Spleen (tissue), 13 donors: ENCODE measurements around the gene SCD5. TPM values are rescaled to one million over a fixed set of nuclear protein-coding genes. Genes with fewer than 3 reads are reported as not detected.
"Not testable (repeated sequence)": the region's sequence is repeated elsewhere in the genome, so short reads cannot be mapped to it uniquely, and the experiment has no call there.

Experiments used
- DNase-seq: peaks from one replicate; pipeline ENCODE4 v3.0.0-alpha.2; 2020
- H3K27ac ChIP-seq, 8 donors: fragments of 200-600 bp; sonication (generic) in 7 of 8; 1 replicate in 4 of 8; 2 replicates in 4 of 8; pipeline versions ENCODE4 v1.5.0 to v1.8.0; 2016 to 2021; ENCODE audit warnings: inconsistent platforms in 4 of 8, mild to moderate bottlenecking in 4 of 8, moderate library complexity in 1 of 8
- H3K27me3 ChIP-seq, 7 donors: fragments of 200-600 bp; sonication (generic) in 6 of 7; replicated peaks in 1 of 7; 1 replicate in 4 of 7; 2 replicates in 3 of 7; pipeline versions ENCODE4 v1.5.0 to v1.8.0; 2016 to 2021; ENCODE audit warnings: inconsistent platforms in 3 of 7, mild to moderate bottlenecking in 1 of 7
- H3K36me3 ChIP-seq, 6 donors: fragments of 200-600 bp; sonication (generic) in 5 of 6; 1 replicate in 4 of 6; 2 replicates in 2 of 6; pipeline versions ENCODE4 v1.5.0 to v1.8.0; 2016 to 2021; ENCODE audit warnings: inconsistent platforms in 2 of 6
- H3K4me1 ChIP-seq, 6 donors: fragments of 200-600 bp; sonication (generic) in 5 of 6; 1 replicate in 3 of 6; 2 replicates in 3 of 6; pipeline versions ENCODE4 v1.5.0 to v1.8.0; 2016 to 2021; ENCODE audit warnings: inconsistent platforms in 3 of 6
- H3K4me3 ChIP-seq, 8 donors: fragments of 200-600 bp; sonication (generic) in 7 of 8; 1 replicate in 4 of 8; 2 replicates in 4 of 8; pipeline versions ENCODE4 v1.5.0 to v1.8.0; 2016 to 2021; ENCODE audit warnings: inconsistent platforms in 4 of 8, mild to moderate bottlenecking in 4 of 8, moderate library complexity in 2 of 8
- H3K9me3 ChIP-seq, 8 donors: fragments of 200-600 bp; sonication (generic) in 7 of 8; 1 replicate in 4 of 8; 2 replicates in 4 of 8; pipeline versions ENCODE4 v1.5.0 to v1.8.0; 2016 to 2021; ENCODE audit warnings: inconsistent platforms in 4 of 8
- POLR2A ChIP-seq, 3 donors: fragments of 450-650 bp; IDR thresholded peaks; one replicate each; pipeline ENCODE4 v1.5.1; 2017; ENCODE audit warnings: antibody characterized with exemption in 3 of 3, mild to moderate bottlenecking in 1 of 3
- POLR2AphosphoS5 ChIP-seq, 3 donors: sonication (generic); formaldehyde crosslinking; IDR thresholded peaks; one replicate each; pipeline ENCODE4 v1.5.1; 2017; ENCODE audit warnings: antibody characterized with exemption in 3 of 3
- WGBS, 5 donors: extraction: QIAGEN DNeasy Blood & Tissue Kit in 3 of 5; methylation state at CpG; one replicate each; pipeline versions ENCODE4 v1.1.5 to v1.1.7; 2013 to 2018; 5-methylcytosine and 5-hydroxymethylcytosine counted together
- intact Hi-C: fragments of 100-400 bp; cut with DNase I; formaldehyde crosslinking; loops from one replicate; pipeline ENCODE4 v1.15.0; 2023; ENCODE audit warnings: low total_unique reads
- long read RNA-seq, 2 donors: transcript quantifications; one replicate each; lab custom pipeline, GENCODE V29; 2026
- polyA plus RNA-seq, 3 donors: library from polyadenylated mRNA; stranded (reverse); fragments of 200-250 nt; gene quantifications; one replicate each; pipeline ENCODE4 v1.2.1, GENCODE V29; 2013
- total RNA-seq, 7 donors: library from RNA; depleted of rRNA in 3 of 7; stranded (reverse); fragments of >200 nt in 3 of 7; fragmentation: NEBNext Ultra II Directional in 4 of 7; extraction: Animal tissue kit (Norgen Biotek cat#: 25700) in 4 of 7; gene quantifications; one replicate each; pipeline versions ENCODE4 v1.1.0 to v1.2.1, GENCODE V29; 2016 to 2021
- TF ChIP-seq, protein P1 (sequence below), 11 experiments: fragments of 200-600 bp in 7 of 11; fragments of 450-650 bp in 4 of 11; sonication (generic) in 4 of 11; IDR thresholded peaks in 8 of 11; conservative IDR thresholded peaks in 3 of 11; 1 replicate in 7 of 11; 2 replicates in 4 of 11; pipeline versions ENCODE4 v1.4.0 to v1.8.0; 2016 to 2021; ENCODE audit warnings: antibody characterized with exemption in 11 of 11, inconsistent platforms in 4 of 11, mild to moderate bottlenecking in 1 of 11
- donor health status: healthy with polysubstance abuse.
- donor health status: DM: no; HTN: no; CAD: no; lungs with moderate emphysema.
- donor health status: DM: no; HTN: no; CAD: no.
- donor health status: Bipolar disorder and iron deficiency.
- donor health status: healthy.
- donor health status: DM: no; HTN: no; CAD: no.
- donor health status: DM: yes; HTN: yes; CAD: no.

SCD5 gene
- total RNA-seq (1 to 10 TPM; 2.9 to 7.2 (median 4.5) TPM), polyA plus RNA-seq (1 to 10 TPM in 2 of 3 donors, under 1 TPM in 1; 0.85 to 2.5 (median 1.4) TPM)
- long read RNA-seq, donor 1, transcript SCD5-202 (5 exons, 3,101 nt), result major isoform, 9 of 9 reads
- long read RNA-seq, donor 1, partial matches to known transcripts, result 0 of 9 reads
- long read RNA-seq, donor 1, other reads (novel, unspliced or antisense), result 0 of 9 reads
- long read RNA-seq, donor 2, transcript SCD5-202 (5 exons, 3,101 nt), result major isoform, 5 of 5 reads
- long read RNA-seq, donor 2, partial matches to known transcripts, result 0 of 5 reads
- long read RNA-seq, donor 2, other reads (novel, unspliced or antisense), result 0 of 5 reads

DNA sequence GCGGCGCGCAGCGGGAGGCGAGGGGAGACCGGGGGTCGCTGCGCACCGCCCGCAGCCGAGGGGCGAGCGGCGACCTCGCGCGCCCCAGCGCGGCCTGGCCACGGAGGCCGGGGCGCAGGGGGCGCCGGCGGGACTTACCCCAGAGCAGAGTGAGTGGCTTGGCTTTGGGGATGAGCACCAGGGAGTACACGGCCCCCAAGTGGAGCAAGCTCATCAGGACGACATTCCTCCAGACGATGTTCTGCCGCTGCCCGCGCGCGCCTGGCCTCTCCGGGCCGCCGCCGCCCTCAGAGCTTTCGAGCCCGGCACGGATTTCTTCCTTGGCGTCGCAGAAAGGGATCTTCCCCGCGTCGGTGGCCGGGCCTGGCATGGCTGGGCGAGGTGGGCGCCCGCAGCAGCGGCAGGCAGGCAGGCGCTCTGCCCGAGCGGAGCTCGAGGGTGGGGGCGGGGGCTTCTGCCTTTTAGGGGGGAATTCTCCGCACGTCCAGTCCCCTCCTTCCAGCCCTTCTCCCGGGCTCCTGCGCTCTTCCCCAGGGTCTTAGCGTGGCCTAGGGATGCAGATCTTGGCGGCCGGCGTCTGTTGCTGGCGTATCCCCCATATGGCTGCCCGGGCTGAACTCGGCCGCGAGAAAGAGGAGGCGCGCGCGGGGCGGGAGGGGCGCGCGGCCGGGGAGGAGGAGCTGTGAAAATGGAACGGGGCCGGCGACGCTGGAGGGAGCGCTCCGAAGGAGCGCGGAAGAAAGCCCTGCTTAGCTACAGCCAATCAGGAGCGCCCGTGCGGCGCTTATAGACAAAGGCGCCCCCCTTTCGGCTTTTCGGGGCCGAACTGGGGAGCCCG lies at the start of gene SCD5:
Gene SCD5 (minus strand): TSS at position 629 of the 838 bp plus-strand sequence. CDS start 259 bp downstream, at position 370.
- Histone ChIP-seq H3K4me3 (peak within 1 kb of the TSS; percentile 63 to 86 (median 71)), H3K27me3 (peaks cover 0 to 55% (median 20%) of the 10 kb centered on the region in 7 donors), H3K36me3 (no peaks in the 10 kb centered on the region), H3K4me1 (peaks cover 0 to 36% (median 28%) of the 10 kb centered on the region in 6 donors), H3K9me3 (no peaks in the 10 kb centered on the region), H3K27ac (peak within 1 kb of the TSS in 3 of 8 donors; percentile 20 to 43 (median 23))
- DNase-seq, result peak; percentile 83
- 0 to 1% (median 1%) methylated on average over 48 to 94 of the region's 94 CpGs for WGBS, 5 donors
- intact Hi-C loops, result no loop called here
- no peak for TF ChIP-seq POLR2A (IDR thresholded peaks at IDR 0.05)
- peak in 2 of 3 donors; percentile 52 to 64 for TF ChIP-seq POLR2AphosphoS5 (IDR thresholded peaks at IDR 0.05)

DNA sequence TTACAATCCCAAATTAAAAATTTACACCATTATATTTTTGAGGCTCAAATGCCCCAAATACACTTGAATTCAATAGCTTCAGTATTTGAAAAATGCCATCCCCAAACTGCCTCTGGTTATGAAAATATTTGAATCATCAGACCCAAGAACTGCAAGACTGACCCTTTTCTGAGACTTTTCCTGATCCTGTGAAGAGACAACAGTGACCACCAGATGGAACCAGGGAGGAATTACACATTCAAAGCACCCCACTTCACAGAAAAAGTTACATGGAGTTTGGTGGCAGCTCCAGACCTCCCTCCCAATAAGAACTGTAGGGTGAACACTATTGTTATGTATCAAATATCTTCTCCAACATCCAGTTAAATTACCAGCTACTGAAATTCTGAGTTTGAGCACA lies 44.0 kb upstream of the SCD5 start:
- TF ChIP-seq, protein P1, sequence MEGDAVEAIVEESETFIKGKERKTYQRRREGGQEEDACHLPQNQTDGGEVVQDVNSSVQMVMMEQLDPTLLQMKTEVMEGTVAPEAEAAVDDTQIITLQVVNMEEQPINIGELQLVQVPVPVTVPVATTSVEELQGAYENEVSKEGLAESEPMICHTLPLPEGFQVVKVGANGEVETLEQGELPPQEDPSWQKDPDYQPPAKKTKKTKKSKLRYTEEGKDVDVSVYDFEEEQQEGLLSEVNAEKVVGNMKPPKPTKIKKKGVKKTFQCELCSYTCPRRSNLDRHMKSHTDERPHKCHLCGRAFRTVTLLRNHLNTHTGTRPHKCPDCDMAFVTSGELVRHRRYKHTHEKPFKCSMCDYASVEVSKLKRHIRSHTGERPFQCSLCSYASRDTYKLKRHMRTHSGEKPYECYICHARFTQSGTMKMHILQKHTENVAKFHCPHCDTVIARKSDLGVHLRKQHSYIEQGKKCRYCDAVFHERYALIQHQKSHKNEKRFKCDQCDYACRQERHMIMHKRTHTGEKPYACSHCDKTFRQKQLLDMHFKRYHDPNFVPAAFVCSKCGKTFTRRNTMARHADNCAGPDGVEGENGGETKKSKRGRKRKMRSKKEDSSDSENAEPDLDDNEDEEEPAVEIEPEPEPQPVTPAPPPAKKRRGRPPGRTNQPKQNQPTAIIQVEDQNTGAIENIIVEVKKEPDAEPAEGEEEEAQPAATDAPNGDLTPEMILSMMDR (IDR thresholded peaks at IDR 0.05 in 8 of 11, conservative IDR thresholded peaks at IDR 0.05 in 3 of 11), result no peak
- no peak for TF ChIP-seq POLR2AphosphoS5 (IDR thresholded peaks at IDR 0.05)
- TF ChIP-seq POLR2A (IDR thresholded peaks at IDR 0.05), result no peak
- no peak overlapping the region for H3K4me3 ChIP-seq
- DNase-seq, result no peak
- no peak overlapping the region for H3K27ac ChIP-seq
- peaks cover 4 to 100% (median 87%) of the 10 kb centered on the region in 6 donors for H3K36me3 ChIP-seq
- H3K9me3 ChIP-seq, result no peaks in the 10 kb centered on the region
- intact Hi-C loops, result no loop called here
- no peaks in the 10 kb centered on the region for H3K27me3 ChIP-seq
- H3K4me1 ChIP-seq, result no peaks in the 10 kb centered on the region

DNA sequence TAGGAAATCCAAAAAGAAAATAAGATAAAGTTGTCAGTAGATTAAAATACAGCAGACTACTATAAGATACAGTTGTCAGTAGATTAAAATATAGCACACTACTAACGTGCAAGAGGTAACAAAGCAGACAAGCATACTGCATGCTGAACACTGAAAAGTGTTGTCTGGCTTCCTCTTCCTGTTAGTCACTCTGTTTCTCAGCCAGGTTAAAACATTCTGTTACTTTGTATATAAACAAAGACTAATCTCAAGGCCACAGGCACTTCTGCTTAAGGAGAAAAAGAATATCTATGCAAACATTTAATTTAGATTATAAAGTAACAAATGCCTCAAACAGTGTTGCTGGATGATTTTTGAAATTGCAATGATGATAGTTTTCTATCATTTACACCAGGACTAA lies 41.0 kb upstream of the SCD5 start:
- peaks cover 0 to 99% (median 75%) of the 10 kb centered on the region in 6 donors for H3K36me3 ChIP-seq
- TF ChIP-seq, protein P1 (IDR thresholded peaks at IDR 0.05 in 8 of 11, conservative IDR thresholded peaks at IDR 0.05 in 3 of 11), result no peak
- TF ChIP-seq POLR2AphosphoS5 (IDR thresholded peaks at IDR 0.05) (no peak), POLR2A (IDR thresholded peaks at IDR 0.05) (no peak)
- H3K4me3 ChIP-seq, result no peak overlapping the region
- H3K4me1 ChIP-seq, result no peaks in the 10 kb centered on the region
- H3K27me3 ChIP-seq, result no peaks in the 10 kb centered on the region
- no peak for DNase-seq
- H3K27ac ChIP-seq, result no peak overlapping the region
- H3K9me3 ChIP-seq, result no peaks in the 10 kb centered on the region
- 77 to 91% (median 85%) methylated on average over 1 of the region's 1 CpG for WGBS, 5 donors
- intact Hi-C loops, result no loop called here

DNA sequence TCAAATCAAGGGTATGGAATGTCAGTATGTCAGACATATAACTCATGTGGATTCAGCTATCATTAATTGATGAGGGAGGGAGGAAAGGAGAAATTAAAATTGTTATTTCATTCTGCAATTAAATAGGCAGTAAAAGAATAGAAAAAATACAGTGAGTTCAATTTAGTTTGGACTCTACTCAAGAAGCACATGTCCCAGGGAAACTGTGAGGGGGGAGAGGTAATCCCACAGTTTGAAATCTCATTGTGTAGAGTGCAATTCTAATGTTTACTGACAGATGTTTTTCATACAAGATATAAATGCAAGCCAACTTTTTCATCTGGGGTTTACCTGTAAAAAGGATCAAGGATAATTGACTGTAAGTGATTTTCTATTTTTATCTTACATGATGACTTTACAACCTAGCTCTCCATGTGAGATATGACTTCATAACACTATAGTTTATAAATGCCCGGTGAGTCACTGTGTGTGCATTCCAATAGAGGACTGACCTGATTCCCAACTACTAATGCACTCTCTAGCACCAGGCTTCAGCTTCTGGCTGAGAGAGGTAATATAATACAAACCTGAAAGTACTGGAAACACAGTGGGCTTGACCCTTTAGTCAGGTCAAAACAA lies 35.2 kb upstream of the SCD5 start:
- Histone ChIP-seq H3K4me3 (no peak overlapping the region), H3K9me3 (peaks cover 0 to 8% (median 4%) of the 10 kb centered on the region in 8 donors), H3K27me3 (no peaks in the 10 kb centered on the region), H3K36me3 (peaks cover 0 to 98% (median 50%) of the 10 kb centered on the region in 6 donors), H3K27ac (no peak overlapping the region), H3K4me1 (no peaks in the 10 kb centered on the region)
- 92 to 98% (median 95%) methylated on average over 1 of the region's 1 CpG for WGBS, 5 donors
- no peak for TF ChIP-seq POLR2AphosphoS5 (IDR thresholded peaks at IDR 0.05)
- TF ChIP-seq POLR2A (IDR thresholded peaks at IDR 0.05), result no peak
- TF ChIP-seq, protein P1 (IDR thresholded peaks at IDR 0.05 in 8 of 11, conservative IDR thresholded peaks at IDR 0.05 in 3 of 11), result no peak
- no peak for DNase-seq
- intact Hi-C loops, result no loop called here

DNA sequence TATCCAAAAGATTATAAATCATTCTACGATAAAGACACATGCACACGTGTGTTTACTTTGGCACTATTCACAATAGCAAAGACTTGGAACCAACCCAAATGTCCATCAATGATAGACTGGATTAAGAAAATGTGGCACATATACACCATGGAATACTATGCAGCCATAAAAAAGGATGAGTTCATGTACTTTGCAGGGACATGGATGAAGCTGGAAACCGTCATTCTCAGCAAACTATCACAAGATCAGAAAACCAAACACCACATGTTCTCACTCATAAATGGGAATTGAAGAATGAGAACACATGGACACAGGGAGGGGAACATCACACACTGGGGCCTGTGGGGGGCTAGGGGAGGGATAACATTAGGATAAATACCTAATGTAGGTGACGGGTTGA lies 34.5 kb upstream of the SCD5 start:
- H3K9me3 ChIP-seq, H3K4me3 ChIP-seq, DNase-seq, H3K27ac ChIP-seq, H3K4me1 ChIP-seq, H3K27me3 ChIP-seq, intact Hi-C loops: not testable (repeated sequence)
- peaks cover 0 to 98% (median 53%) of the 10 kb centered on the region in 6 donors for H3K36me3 ChIP-seq
- WGBS, 5 donors, result 96 to 99% (median 98%) methylated on average over 4 of the region's 4 CpGs
